H9 (cell line): Measurements from ENCODE around the gene MKRN1. TPM values are rescaled to one million over a fixed set of nuclear protein-coding genes. Genes with fewer than 3 reads are reported as not detected.

Experiments
- DNase-seq: peaks from one replicate; pipeline ENCODE4 v3.0.0-alpha.2; 2017
- H2AFZ ChIP-seq: one replicate; pipeline ENCODE4 v1.6.1; 2013; ENCODE audit warnings: mild to moderate bottlenecking, low read length, control low read depth, moderate library complexity
- H2AK5ac ChIP-seq: 2 replicates; pipeline ENCODE4 v1.6.1; 2013; ENCODE audit warnings: low read length, control low read depth, mixed read lengths; ENCODE audit not compliant: insufficient read length
- H2BK120ac ChIP-seq: one replicate; pipeline ENCODE4 v1.6.1; 2013; ENCODE audit warnings: low read depth, mild to moderate bottlenecking, low read length, control low read depth, inconsistent platforms; ENCODE audit not compliant: poor library complexity, severe bottlenecking
- H2BK12ac ChIP-seq: 2 replicates; pipeline ENCODE4 v1.6.1; 2013; ENCODE audit warnings: low read length, control low read depth, mixed read lengths, low read depth; ENCODE audit not compliant: insufficient read length
- H2BK15ac ChIP-seq: 2 replicates; pipeline ENCODE4 v1.6.1; 2013; ENCODE audit warnings: low read depth, low read length, control low read depth
- H2BK20ac ChIP-seq: one replicate; pipeline ENCODE4 v1.6.1; 2013; ENCODE audit warnings: low read depth, mild to moderate bottlenecking, low read length, control low read depth, inconsistent platforms; ENCODE audit not compliant: poor library complexity, severe bottlenecking
- H2BK5ac ChIP-seq: 2 replicates; pipeline ENCODE4 v1.6.1; 2013; ENCODE audit warnings: low read length, control low read depth, mixed read lengths; ENCODE audit not compliant: insufficient read length
- H3K14ac ChIP-seq: 2 replicates; pipeline ENCODE4 v1.6.1; 2013; ENCODE audit warnings: low read length, control low read depth; ENCODE audit not compliant: insufficient read depth
- H3K18ac ChIP-seq: 2 replicates; pipeline ENCODE4 v1.6.1; 2013; ENCODE audit warnings: low read depth, mild to moderate bottlenecking, mixed read lengths, low read length, control low read depth; ENCODE audit not compliant: insufficient read length
- H3K23ac ChIP-seq: 2 replicates; pipeline ENCODE4 v1.6.1; 2013; ENCODE audit warnings: low read length, control low read depth, mixed read lengths, low read depth; ENCODE audit not compliant: insufficient read length
- H3K23me2 ChIP-seq: 2 replicates; pipeline ENCODE4 v1.6.1; 2013; ENCODE audit warnings: low read depth, mild to moderate bottlenecking, mixed read lengths, low read length, control low read depth; ENCODE audit not compliant: insufficient read length, poor library complexity, severe bottlenecking
- H3K27ac ChIP-seq: 2 replicates; pipeline ENCODE4 v1.5.1; 2013; ENCODE audit warnings: low read length, control low read depth, mixed read lengths, low read depth; ENCODE audit not compliant: insufficient read length
- H3K27me3 ChIP-seq: 2 replicates; pipeline ENCODE4 v1.6.1; 2013; ENCODE audit warnings: low read length, control low read depth, inconsistent platforms; ENCODE audit not compliant: insufficient read depth
- H3K4ac ChIP-seq: 2 replicates; pipeline ENCODE4 v1.6.1; 2013; ENCODE audit warnings: low read depth, mild to moderate bottlenecking, control low read depth, inconsistent platforms, low read length, moderate library complexity
- H3K4me1 ChIP-seq: 2 replicates; pipeline ENCODE4 v1.6.1; 2013; ENCODE audit warnings: low read length, control low read depth, inconsistent platforms; ENCODE audit not compliant: insufficient read depth
- H3K4me2 ChIP-seq: 2 replicates; pipeline ENCODE4 v1.6.1; 2013; ENCODE audit warnings: low read length, control low read depth, mixed read lengths; ENCODE audit not compliant: insufficient read length, insufficient read depth
- H3K56ac ChIP-seq: 2 replicates; pipeline ENCODE4 v1.6.1; 2013; ENCODE audit warnings: low read depth, mild to moderate bottlenecking, mixed read lengths, low read length, control low read depth; ENCODE audit not compliant: insufficient read length
- H3K79me1 ChIP-seq: 2 replicates; pipeline ENCODE4 v1.6.1; 2013; ENCODE audit warnings: low read depth, mild to moderate bottlenecking, moderate library complexity, low read length, control low read depth, inconsistent platforms; ENCODE audit not compliant: insufficient read depth, poor library complexity, severe bottlenecking
- H3K79me2 ChIP-seq: 2 replicates; pipeline ENCODE4 v1.6.1; 2013; ENCODE audit warnings: low read length, control low read depth, inconsistent platforms; ENCODE audit not compliant: insufficient read depth
- H3K9ac ChIP-seq: 2 replicates; pipeline ENCODE4 v1.6.1; 2013; ENCODE audit warnings: low read length, control low read depth, mixed read lengths; ENCODE audit not compliant: insufficient read length; ENCODE audit errors: extremely low read depth
- H3K9me3 ChIP-seq: one replicate; pipeline ENCODE4 v1.6.1; 2013; ENCODE audit warnings: low read depth, low read length, inconsistent platforms; ENCODE audit not compliant: control insufficient read depth
- H3T11ph ChIP-seq: one replicate; pipeline ENCODE4 v1.6.1; 2013; ENCODE audit warnings: mild to moderate bottlenecking, low read length, control low read depth, inconsistent platforms
- H4K20me1 ChIP-seq: one replicate; pipeline ENCODE4 v1.6.1; 2013; ENCODE audit not compliant: control insufficient read depth, insufficient read length, insufficient read depth
- H4K5ac ChIP-seq: 2 replicates; pipeline ENCODE4 v1.6.1; 2013; ENCODE audit warnings: low read depth, mild to moderate bottlenecking, mixed read lengths, low read length, control low read depth; ENCODE audit not compliant: insufficient read length
- H4K8ac ChIP-seq: replicated peaks from 2 replicates; pipeline ENCODE4 v1.6.1; 2013; ENCODE audit warnings: low read length, control low read depth, mixed read lengths, low read depth; ENCODE audit not compliant: insufficient read length
- H4K91ac ChIP-seq: 2 replicates; pipeline ENCODE4 v1.6.1; 2013; ENCODE audit warnings: low read depth, mild to moderate bottlenecking, moderate library complexity, mixed read lengths, low read length, control low read depth; ENCODE audit not compliant: insufficient read length
- H3K27ac Mint-ChIP-seq, 3 experiments: 2 replicates in 2 of 3; 3 replicates in 1 of 3; pipeline ENCODE4 v1.8.0; 2020 to 2021; ENCODE audit warnings: mixed read lengths in 3 of 3, mild to moderate bottlenecking in 1 of 3, moderate library complexity in 1 of 3
- H3K27me3 Mint-ChIP-seq: 2 replicates; pipeline ENCODE4 v1.8.0; 2021; ENCODE audit warnings: low read depth, mild to moderate bottlenecking, moderate library complexity, mixed read lengths
- H3K36me3 Mint-ChIP-seq, 3 experiments: 2 replicates in 2 of 3; 3 replicates in 1 of 3; pipeline ENCODE4 v1.8.0; 2020 to 2021; ENCODE audit warnings: low read depth in 3 of 3, mixed read lengths in 3 of 3; ENCODE audit not compliant: insufficient read depth in 1 of 3
- H3K4me1 Mint-ChIP-seq, 2 experiments: 2 replicates each; pipeline ENCODE4 v1.8.0; 2020; ENCODE audit warnings: mixed read lengths in 2 of 2
- H3K4me3 Mint-ChIP-seq, 2 experiments: 2 replicates in 1 of 2; 3 replicates in 1 of 2; pipeline ENCODE4 v1.8.0; 2020 to 2021; ENCODE audit warnings: mild to moderate bottlenecking in 2 of 2, mixed read lengths in 2 of 2, moderate library complexity in 1 of 2
- H3K9me3 Mint-ChIP-seq, 2 experiments: 2 replicates in 1 of 2; 3 replicates in 1 of 2; pipeline ENCODE4 v1.8.0; 2020; ENCODE audit warnings: mild to moderate bottlenecking in 2 of 2, mixed read lengths in 2 of 2, moderate library complexity in 1 of 2
- WGBS: extraction: QIAGEN DNeasy Blood & Tissue Kit; methylation state at CpG from one replicate; pipeline ENCODE4 v1.1.7; 2013; ENCODE audit warnings: missing lambda C conversion rate, low lambda C conversion rate, mixed read lengths; ENCODE audit not compliant: insufficient read length; ENCODE audit errors: extremely low coverage; 5-methylcytosine and 5-hydroxymethylcytosine counted together
- total RNA-seq: library from RNA; stranded (reverse); gene quantifications from 2 replicates; pipeline ENCODE4 v1.2.1, GENCODE V29; 2021
- TF ChIP-seq, protein P1 (sequence below): fragments of 200-600 bp; sonication (generic); conservative IDR thresholded peaks from 3 replicates; pipeline ENCODE4 v1.8.0; 2021; ENCODE audit warnings: antibody characterized with exemption, mild to moderate bottlenecking

MKRN1 gene
- total RNA-seq, 1 experiment from 2014 or later = 106 TPM

DNA sequence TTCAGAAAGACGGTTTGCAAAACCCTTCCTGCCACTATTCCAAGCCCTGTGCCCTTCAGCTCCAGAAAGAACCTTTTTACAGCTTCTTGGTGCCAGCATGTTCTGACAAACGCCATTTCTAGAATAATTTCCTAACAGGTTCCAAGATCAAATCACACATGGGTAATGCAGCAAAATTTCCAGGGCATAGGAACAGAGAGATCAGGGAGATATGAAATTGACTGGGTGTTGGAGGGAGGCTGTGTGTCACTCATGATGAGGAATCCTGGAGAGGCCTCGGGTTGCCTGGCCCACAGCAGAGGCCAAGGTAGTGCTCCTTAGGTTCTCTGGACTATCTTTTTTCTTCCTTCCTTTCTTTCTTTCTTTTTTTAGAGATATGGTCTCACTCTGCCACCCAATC is 45.9 kb downstream of the MKRN1 start:
- no peak overlapping the region for H3K4me3 Mint-ChIP-seq
- Histone ChIP-seq H3K79me1 (no peaks in the 10 kb centered on the region), H2BK15ac (no peak overlapping the region), H3K14ac (no peak overlapping the region), H2BK20ac (no peak overlapping the region), H4K5ac (no peak overlapping the region), H3K18ac (no peak overlapping the region), H4K91ac (no peak overlapping the region), H2AFZ (no peak overlapping the region), H3K4me1 (no peaks in the 10 kb centered on the region), H3K4me2 (no peak overlapping the region), H3K27ac (no peak overlapping the region), H3K23ac (no peak overlapping the region), H3K79me2 (no peaks in the 10 kb centered on the region), H4K20me1 (no peaks in the 10 kb centered on the region), H2AK5ac (no peak overlapping the region), H3K27me3 (no peaks in the 10 kb centered on the region), H3K56ac (no peak overlapping the region), H4K8ac (no peak overlapping the region), H3T11ph (no peak overlapping the region), H3K23me2 (no peaks in the 10 kb centered on the region), H2BK120ac (no peak overlapping the region), H2BK5ac (no peak overlapping the region), H3K4ac (no peak overlapping the region), H2BK12ac (no peak overlapping the region), H3K9ac (no peak overlapping the region), H3K9me3 (no peaks in the 10 kb centered on the region)
- no peak overlapping the region; a peak in 2 of 7 replicates for H3K27ac Mint-ChIP-seq
- H3K9me3 Mint-ChIP-seq = peaks cover 3% of the 10 kb centered on the region in 2 experiments; a peak in 4 of 5 replicates
- H3K36me3 Mint-ChIP-seq = peaks cover 3 to 17% (median 4%) of the 10 kb centered on the region in 3 experiments; a peak in 5 of 7 replicates
- WGBS = no CpG with 5 or more reads among the region's 3 CpGs
- DNase-seq = no peak
- TF ChIP-seq, protein P1, sequence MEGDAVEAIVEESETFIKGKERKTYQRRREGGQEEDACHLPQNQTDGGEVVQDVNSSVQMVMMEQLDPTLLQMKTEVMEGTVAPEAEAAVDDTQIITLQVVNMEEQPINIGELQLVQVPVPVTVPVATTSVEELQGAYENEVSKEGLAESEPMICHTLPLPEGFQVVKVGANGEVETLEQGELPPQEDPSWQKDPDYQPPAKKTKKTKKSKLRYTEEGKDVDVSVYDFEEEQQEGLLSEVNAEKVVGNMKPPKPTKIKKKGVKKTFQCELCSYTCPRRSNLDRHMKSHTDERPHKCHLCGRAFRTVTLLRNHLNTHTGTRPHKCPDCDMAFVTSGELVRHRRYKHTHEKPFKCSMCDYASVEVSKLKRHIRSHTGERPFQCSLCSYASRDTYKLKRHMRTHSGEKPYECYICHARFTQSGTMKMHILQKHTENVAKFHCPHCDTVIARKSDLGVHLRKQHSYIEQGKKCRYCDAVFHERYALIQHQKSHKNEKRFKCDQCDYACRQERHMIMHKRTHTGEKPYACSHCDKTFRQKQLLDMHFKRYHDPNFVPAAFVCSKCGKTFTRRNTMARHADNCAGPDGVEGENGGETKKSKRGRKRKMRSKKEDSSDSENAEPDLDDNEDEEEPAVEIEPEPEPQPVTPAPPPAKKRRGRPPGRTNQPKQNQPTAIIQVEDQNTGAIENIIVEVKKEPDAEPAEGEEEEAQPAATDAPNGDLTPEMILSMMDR = no peak
- no peaks in the 10 kb centered on the region for H3K27me3 Mint-ChIP-seq
- no peaks in the 10 kb centered on the region for H3K4me1 Mint-ChIP-seq
